Measurements from ENCODE around the gene CDKN2D. TPM values are rescaled to one million over a fixed set of nuclear protein-coding genes. Genes with fewer than 3 reads are reported as not detected.

Gene CDKN2D
- total and polyA plus RNA-seq, 10 of the 15 experiments (the other 5 are each of a cell fraction or from before 2014, with no cell fraction given): 0.53 to 17.2 (median 6.7) TPM

DNA sequence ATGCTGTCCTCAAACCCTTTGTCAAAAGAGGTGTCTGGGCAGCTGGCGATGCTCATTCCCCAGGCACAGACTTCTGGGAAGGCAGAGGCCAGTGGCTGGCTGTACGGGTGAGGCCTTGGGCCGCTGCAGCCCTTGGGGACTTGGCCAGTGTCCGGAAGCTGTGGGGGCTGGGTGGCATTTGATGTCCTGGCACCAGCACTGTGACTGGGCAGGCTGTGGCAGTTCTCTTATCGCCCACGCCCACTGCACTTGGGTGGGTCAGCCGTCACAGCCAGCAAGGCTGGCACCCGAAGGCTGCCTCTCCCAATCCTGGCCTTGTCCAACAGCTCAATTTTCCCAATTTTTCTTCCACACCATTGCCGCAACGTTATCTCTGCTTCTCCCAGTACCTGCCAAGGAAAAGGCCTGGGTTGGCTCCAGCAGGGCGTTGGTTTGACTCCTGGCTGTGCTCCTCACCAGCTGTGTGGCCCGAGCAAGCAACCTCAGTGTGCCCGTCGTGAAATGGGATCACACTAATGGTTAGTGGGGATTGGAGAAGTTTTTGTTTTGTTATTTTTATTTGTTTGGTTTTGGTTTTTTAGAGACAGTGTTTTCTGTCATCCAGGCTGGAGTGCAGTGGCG lies 43.8 kb upstream of the CDKN2D start (continued):
- no peak for TF ChIP-seq ZBTB11 (CRISPR knock-in tag; IDR thresholded peaks at IDR 0.05)
- TF ChIP-seq EZH2 (IDR thresholded peaks at IDR 0.05; ENCODE audit: borderline replicate concordance, control insufficient read depth, low read depth, low read length): no peak

DNA sequence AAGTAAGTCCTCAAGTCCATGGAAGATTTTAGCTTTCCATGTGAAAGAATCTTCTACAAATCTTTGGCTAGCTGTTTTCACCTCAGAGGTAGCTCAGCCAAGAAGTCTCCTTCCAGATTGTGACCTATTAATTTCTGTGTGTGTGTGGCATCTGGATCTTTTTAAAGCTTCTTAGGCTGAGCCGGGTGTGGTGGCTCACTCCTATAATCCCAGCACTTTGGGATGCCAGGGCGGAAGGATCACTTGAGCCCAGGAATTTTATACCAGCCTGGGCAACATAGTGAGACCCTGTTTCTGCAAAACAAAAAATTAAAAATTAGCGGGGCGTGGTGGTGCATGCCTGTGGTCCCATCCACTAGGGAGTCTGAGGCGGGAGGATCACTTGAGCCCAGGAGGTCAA lies 43.1 kb upstream of the CDKN2D start:
- Histone ChIP-seq H3K36me3 (ENCODE audit: control insufficient read depth in 2 of 2, insufficient read depth in 2 of 2, low read length in 1 of 2) (no peaks in the 10 kb centered on the region), H3K79me2 (ENCODE audit: control insufficient read depth, insufficient read depth, low read length) (peaks cover 5% of the 10 kb centered on the region), H2AFZ (ENCODE audit: control insufficient read depth, low read depth, low read length) (no peak overlapping the region), H3K4me1 (ENCODE audit: control insufficient read depth, insufficient read depth, low read length) (no peaks in the 10 kb centered on the region), H3K4me2 (ENCODE audit: control insufficient read depth, insufficient read depth) (no peak overlapping the region), H3K4me3 (no peak overlapping the region), H3K9me3 (replicated peaks; ENCODE audit: control insufficient read depth, insufficient read depth, low read length) (no peaks in the 10 kb centered on the region; the same call in 2 of the 3 replicates), H4K20me1 (ENCODE audit: control insufficient read depth, insufficient read depth) (no peaks in the 10 kb centered on the region), H3K27me3 (replicated peaks in 1 of 2; ENCODE audit: control insufficient read depth in 2 of 2, insufficient read depth in 2 of 2, low read length in 1 of 2) (no peaks in the 10 kb centered on the region), H3K27ac (ENCODE audit: control insufficient read depth, insufficient read depth) (no peak overlapping the region), H3K9ac (ENCODE audit: control insufficient read depth, insufficient read depth, low read length) (no peak overlapping the region)
- intact Hi-C loops (cut with micrococcal nuclease; ENCODE audit: unreplicated experiment): no loop called here
- FAIRE-seq: no peak
- ATAC-seq: no peak
- no TSS peak for BruUV-seq (replicated peaks)
- WGBS (ENCODE audit: insufficient coverage, insufficient replicate concordance, low lambda C conversion rate, missing lambda C conversion rate): 90% methylated on average over 5 of the region's 5 CpGs
- ChIA-PET RAD21 (ENCODE audit: unreplicated experiment) (interaction anchor here (1.2 kb wide), 1 partner anchor 33 kb away, joined by 5 read pairs; no protein-coding TSS in a partner anchor), SMC1A (ENCODE audit: uncharacterized antibody, unreplicated experiment) (interaction anchor here (0.9 to 1.1 kb wide), 3 partner anchors 31 to 342 kb away, joined by 3 read pairs; no protein-coding TSS in a partner anchor), POLR2A (interaction anchor here (0.6 to 1.8 kb wide), 5 partner anchors 10 to 758 kb away, joined by 3 to 5 read pairs (median 3); no protein-coding TSS in a partner anchor), CTCF (interaction anchor here (0.8 to 2.0 kb wide), 10 partner anchors 11 to 353 kb away, joined by 3 to 11 read pairs (median 4); partner anchors contain the start of gene QTRT1)
- in situ Hi-C loops (cut with MboI): no loop called here
- no peak for DNase-seq (ENCODE audit: low read depth, low spot score)
- no peak for TF ChIP-seq SREBF1 (IDR thresholded peaks at IDR 0.05; ENCODE audit: low read length)
- TF ChIP-seq NR2F1 (conservative IDR thresholded peaks at IDR 0.05): no peak
- TF ChIP-seq NBN (IDR thresholded peaks at IDR 0.05): no peak
- TF ChIP-seq TCF7 (IDR thresholded peaks at IDR 0.05; ENCODE audit: borderline replicate concordance): no peak
- TF ChIP-seq, protein P1, sequence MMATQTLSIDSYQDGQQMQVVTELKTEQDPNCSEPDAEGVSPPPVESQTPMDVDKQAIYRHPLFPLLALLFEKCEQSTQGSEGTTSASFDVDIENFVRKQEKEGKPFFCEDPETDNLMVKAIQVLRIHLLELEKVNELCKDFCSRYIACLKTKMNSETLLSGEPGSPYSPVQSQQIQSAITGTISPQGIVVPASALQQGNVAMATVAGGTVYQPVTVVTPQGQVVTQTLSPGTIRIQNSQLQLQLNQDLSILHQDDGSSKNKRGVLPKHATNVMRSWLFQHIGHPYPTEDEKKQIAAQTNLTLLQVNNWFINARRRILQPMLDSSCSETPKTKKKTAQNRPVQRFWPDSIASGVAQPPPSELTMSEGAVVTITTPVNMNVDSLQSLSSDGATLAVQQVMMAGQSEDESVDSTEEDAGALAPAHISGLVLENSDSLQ (IDR thresholded peaks at IDR 0.05): no peak
- TF ChIP-seq NR2C2 (IDR thresholded peaks at IDR 0.05; ENCODE audit: borderline replicate concordance, control insufficient read depth, insufficient read length, low read depth): no peak
- TF ChIP-seq STAT3 (IDR thresholded peaks at IDR 0.05; ENCODE audit: low read depth, low read length): no peak
- TF ChIP-seq HDAC6 (IDR thresholded peaks at IDR 0.05; ENCODE audit: unreplicated experiment): no peak
- TF ChIP-seq EZH2 (IDR thresholded peaks at IDR 0.05; ENCODE audit: borderline replicate concordance, control insufficient read depth, low read depth, low read length): no peak
- no peak for TF ChIP-seq HSF1 (IDR thresholded peaks at IDR 0.05; ENCODE audit: low read depth, low read length)

All from GM12878 (cell line).